Measurements from ENCODE around the gene ST6GALNAC1. TPM values are rescaled to one million over a fixed set of nuclear protein-coding genes. Genes with fewer than 3 reads are reported as not detected.

ST6GALNAC1 gene
- total and polyA plus RNA-seq, 9 donors: 0.73 to 10.5 (median 3.7) TPM

DNA sequence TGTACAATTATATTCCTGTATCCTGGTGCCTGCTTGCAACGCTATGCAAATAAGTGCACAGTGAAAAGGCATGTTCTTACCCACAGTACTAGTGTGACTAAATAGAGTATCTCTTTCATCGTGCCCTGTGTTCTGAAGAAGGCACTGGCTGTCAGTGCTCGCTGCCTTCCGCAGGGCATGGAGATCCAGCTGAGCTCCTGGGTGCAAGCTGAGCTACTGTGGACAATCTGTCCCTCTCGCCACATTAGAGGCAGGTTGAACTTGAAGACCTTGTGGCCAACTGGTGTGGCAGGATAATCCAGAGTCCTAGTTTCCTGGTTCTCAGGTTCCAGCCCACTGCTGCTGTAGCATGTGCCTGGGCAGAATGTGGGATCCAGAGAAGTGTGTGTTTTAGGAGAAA, 1.9 kb upstream of the ST6GALNAC1 start:
- Histone ChIP-seq H3K4me1 (ENCODE audit: insufficient read depth) (no peaks in the 10 kb centered on the region), H3K27me3 (no peaks in the 10 kb centered on the region), H3K27ac (no peak overlapping the region), H3K4me3 (no peak overlapping the region), H3K9me3 (no peaks in the 10 kb centered on the region), H3K36me3 (no peaks in the 10 kb centered on the region)
- WGBS, 3 donors: 69 to 95% (median 90%) methylated on average over 5 of the region's 5 CpGs
- intact Hi-C loops (cut with DNase I): no loop called here
- TF ChIP-seq POLR2A (IDR thresholded peaks at IDR 0.05): no peak
- TF ChIP-seq, protein P1, sequence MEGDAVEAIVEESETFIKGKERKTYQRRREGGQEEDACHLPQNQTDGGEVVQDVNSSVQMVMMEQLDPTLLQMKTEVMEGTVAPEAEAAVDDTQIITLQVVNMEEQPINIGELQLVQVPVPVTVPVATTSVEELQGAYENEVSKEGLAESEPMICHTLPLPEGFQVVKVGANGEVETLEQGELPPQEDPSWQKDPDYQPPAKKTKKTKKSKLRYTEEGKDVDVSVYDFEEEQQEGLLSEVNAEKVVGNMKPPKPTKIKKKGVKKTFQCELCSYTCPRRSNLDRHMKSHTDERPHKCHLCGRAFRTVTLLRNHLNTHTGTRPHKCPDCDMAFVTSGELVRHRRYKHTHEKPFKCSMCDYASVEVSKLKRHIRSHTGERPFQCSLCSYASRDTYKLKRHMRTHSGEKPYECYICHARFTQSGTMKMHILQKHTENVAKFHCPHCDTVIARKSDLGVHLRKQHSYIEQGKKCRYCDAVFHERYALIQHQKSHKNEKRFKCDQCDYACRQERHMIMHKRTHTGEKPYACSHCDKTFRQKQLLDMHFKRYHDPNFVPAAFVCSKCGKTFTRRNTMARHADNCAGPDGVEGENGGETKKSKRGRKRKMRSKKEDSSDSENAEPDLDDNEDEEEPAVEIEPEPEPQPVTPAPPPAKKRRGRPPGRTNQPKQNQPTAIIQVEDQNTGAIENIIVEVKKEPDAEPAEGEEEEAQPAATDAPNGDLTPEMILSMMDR (IDR thresholded peaks at IDR 0.05): no peak
- TF ChIP-seq EP300 (IDR thresholded peaks at IDR 0.05): no peak
- no peak for DNase-seq

DNA sequence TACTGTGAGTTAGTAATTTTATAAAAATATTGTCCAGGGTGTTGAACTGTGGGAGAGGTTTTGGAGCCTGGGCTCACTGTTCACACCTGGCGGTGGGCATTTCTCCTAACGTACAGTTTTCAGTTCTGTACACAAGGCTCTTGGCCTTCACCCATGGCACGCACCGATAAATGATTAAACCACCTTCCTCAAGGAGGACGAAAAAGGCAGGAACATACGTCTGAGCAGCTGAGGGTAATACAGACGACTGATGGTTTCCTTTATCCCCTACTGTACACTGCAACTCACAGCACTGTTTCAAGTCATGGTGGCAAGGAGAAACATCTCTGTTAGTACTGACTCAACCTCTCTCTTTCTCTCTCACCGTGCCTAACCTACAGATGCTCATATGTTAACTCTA, 1.4 kb upstream of the ST6GALNAC1 start:
- Histone ChIP-seq H3K9me3 (no peaks in the 10 kb centered on the region), H3K27ac (no peak overlapping the region), H3K36me3 (no peaks in the 10 kb centered on the region), H3K4me1 (ENCODE audit: insufficient read depth) (peaks cover 1% of the 10 kb centered on the region), H3K27me3 (no peaks in the 10 kb centered on the region), H3K4me3 (no peak overlapping the region)
- DNase-seq: no peak
- 75 to 87% (median 79%) methylated on average over 8 of the region's 8 CpGs for WGBS, 3 donors
- TF ChIP-seq, protein P1 (IDR thresholded peaks at IDR 0.05): no peak
- TF ChIP-seq EP300 (IDR thresholded peaks at IDR 0.05) (no peak), POLR2A (IDR thresholded peaks at IDR 0.05) (no peak)
- intact Hi-C loops (cut with DNase I): no loop called here

DNA sequence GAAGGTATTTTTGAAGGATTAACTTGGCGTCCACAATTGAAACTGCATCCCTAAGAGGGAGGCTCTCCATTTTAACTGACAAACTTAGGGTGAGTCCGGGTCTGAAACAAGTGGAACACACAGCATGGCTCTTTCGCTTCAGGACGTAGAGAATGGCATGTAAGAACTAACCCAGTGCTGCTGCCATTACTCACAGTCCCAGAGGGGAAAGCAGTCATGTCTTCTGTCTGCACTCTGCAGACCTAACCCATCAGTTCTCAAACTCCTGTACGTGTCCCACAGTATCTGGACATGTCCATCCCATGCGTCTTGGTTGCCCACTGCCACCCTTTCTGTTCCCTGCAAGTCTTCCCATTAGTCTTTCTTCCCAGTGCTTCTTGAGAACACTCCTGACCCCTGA, 563 bp downstream of the ST6GALNAC1 start:
- intact Hi-C loops (cut with DNase I): no loop called here
- DNase-seq: no peak

DNA sequence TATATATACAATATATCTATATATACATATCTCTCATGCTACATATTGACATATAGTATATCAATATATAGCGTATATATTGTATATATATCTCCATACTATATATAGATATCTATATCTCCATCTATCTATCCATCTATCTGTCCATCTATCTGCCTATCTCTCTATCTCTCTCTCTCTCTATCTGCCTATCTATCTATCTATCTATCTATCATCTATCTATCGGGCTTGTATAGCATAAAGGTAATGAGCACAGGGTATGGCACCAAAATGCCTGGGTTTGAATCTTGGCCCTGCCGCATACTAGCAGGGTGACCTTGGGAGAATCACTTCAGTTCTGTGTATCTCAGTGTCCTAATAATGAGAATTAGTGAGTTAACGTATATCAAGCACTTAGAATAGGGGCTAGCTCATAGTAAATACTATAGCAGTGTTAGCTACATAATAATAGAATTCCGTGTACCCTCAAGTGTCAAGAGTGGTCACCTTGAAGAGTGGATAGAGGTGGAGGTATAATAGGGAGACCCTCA, 1.5 kb downstream of the ST6GALNAC1 start:
- Histone ChIP-seq H3K9me3 (no peaks in the 10 kb centered on the region), H3K36me3 (no peaks in the 10 kb centered on the region), H3K4me1 (ENCODE audit: insufficient read depth) (peaks cover 1% of the 10 kb centered on the region), H3K4me3 (peak overlapping the region; percentile 16), H3K27me3 (no peaks in the 10 kb centered on the region), H3K27ac (no peak overlapping the region)
- TF ChIP-seq POLR2A (IDR thresholded peaks at IDR 0.05) (no peak), EP300 (IDR thresholded peaks at IDR 0.05) (no peak)
- TF ChIP-seq, protein P1 (IDR thresholded peaks at IDR 0.05): no peak
- no peak for DNase-seq
- WGBS, 3 donors: 87 to 88% (median 88%) methylated on average over 5 of the region's 5 CpGs
- intact Hi-C loops (cut with DNase I): no loop called here

More for the DNA sequence above, 563 bp downstream of the ST6GALNAC1 start:
- Histone ChIP-seq H3K36me3 (no peaks in the 10 kb centered on the region), H3K27ac (no peak overlapping the region), H3K9me3 (no peaks in the 10 kb centered on the region), H3K4me3 (peak overlapping the region; percentile 16), H3K27me3 (no peaks in the 10 kb centered on the region), H3K4me1 (ENCODE audit: insufficient read depth) (peaks cover 1% of the 10 kb centered on the region)
- TF ChIP-seq EP300 (IDR thresholded peaks at IDR 0.05) (no peak), POLR2A (IDR thresholded peaks at IDR 0.05) (no peak)
- TF ChIP-seq, protein P1 (IDR thresholded peaks at IDR 0.05): no peak
- WGBS, 3 donors: 85 to 90% (median 86%) methylated on average over 6 of the region's 6 CpGs

All from ovary (tissue), 9 donors.